ENCODE results near the gene PHLPP1.

- no peak for TF ChIP-seq CTCF (IDR thresholded peaks at IDR 0.05)
- no peak for TF ChIP-seq POLR2A (IDR thresholded peaks at IDR 0.05)
Observed at GRCh38 chr18:62730941-62731340, 15.6 kb downstream of the PHLPP1 start.

All from stomach (tissue), 4 donors.